CD4-positive, alpha-beta T cell (primary cell): ENCODE results near the gene CSNK2A1. TPM values are rescaled to one million over a fixed set of nuclear protein-coding genes. Genes with fewer than 3 reads are reported as not detected.

ENCODE experiments used
- ATAC-seq: fragments of 200-7000 bp; cut with Tn5 transposase; one replicate; pipeline ENCODE4 v1.10.0; 2022; ENCODE audit warnings: mild to moderate bottlenecking; ENCODE audit not compliant: poor library complexity
- CTCF ChIA-PET: fragments of 350-600 bp; sonication (Branson Sonifier 250); formaldehyde crosslinking; loops from one replicate; lab custom pipeline; 2021; ENCODE audit warnings: antibody characterized with exemption, inconsistent platforms; lab: Charles Lee
- POLR2A ChIA-PET: fragments of 350-600 bp; sonication (Branson Sonifier 250); formaldehyde crosslinking; loops from one replicate; lab custom pipeline; 2021; ENCODE audit warnings: antibody characterized with exemption, inconsistent platforms; lab: Charles Lee
- DNase-seq, 14 experiments: peaks; one replicate each; pipeline ENCODE4 v3.0.0-alpha.2; 2013 to 2020; ENCODE audit warnings: mixed read lengths in 2 of 14
- H3K27ac ChIP-seq, 2 donors: one replicate each; pipeline versions ENCODE4 v1.5.1 to v1.7.0; 2013; ENCODE audit warnings: low read length in 2 of 2, low read depth in 1 of 2, mild to moderate bottlenecking in 1 of 2
- H3K27me3 ChIP-seq, 2 experiments: 1 replicate in 1 of 2; 2 replicates in 1 of 2; pipeline versions ENCODE4 v1.6.1 to v1.7.0; 2013; ENCODE audit warnings: low read length in 2 of 2, control low read depth in 1 of 2, mild to moderate bottlenecking in 1 of 2, moderate library complexity in 1 of 2; ENCODE audit not compliant: insufficient read depth in 2 of 2, control insufficient read depth in 1 of 2
- H3K36me3 ChIP-seq: one replicate; pipeline ENCODE4 v1.6.1; 2013; ENCODE audit warnings: low read length, control low read depth; ENCODE audit not compliant: insufficient read depth
- H3K4me1 ChIP-seq: one replicate; pipeline ENCODE4 v1.6.1; 2013; ENCODE audit warnings: low read length, control low read depth; ENCODE audit not compliant: insufficient read depth
- H3K4me3 ChIP-seq: one replicate; pipeline ENCODE4 v1.5.1; 2013; ENCODE audit warnings: mild to moderate bottlenecking, low read length, moderate library complexity
- H3K9me3 ChIP-seq, 2 experiments: 1 replicate in 1 of 2; 2 replicates in 1 of 2; pipeline versions ENCODE4 v1.6.1 to v1.7.0; 2013; ENCODE audit warnings: low read length in 2 of 2, mild to moderate bottlenecking in 2 of 2, control low read depth in 1 of 2, moderate library complexity in 1 of 2; ENCODE audit not compliant: control insufficient read depth in 1 of 2, insufficient read depth in 1 of 2
- H3K27ac Mint-ChIP-seq: one replicate; pipeline ENCODE4 v1.8.0; 2020; ENCODE audit warnings: mixed read lengths
- H3K27me3 Mint-ChIP-seq: one replicate; pipeline ENCODE4 v1.8.0; 2021; ENCODE audit warnings: mixed read lengths
- H3K36me3 Mint-ChIP-seq: one replicate; pipeline ENCODE4 v1.8.0; 2021; ENCODE audit warnings: low read depth, mixed read lengths
- H3K4me1 Mint-ChIP-seq: one replicate; pipeline ENCODE4 v1.8.0; 2021; ENCODE audit warnings: low read depth, mixed read lengths
- H3K4me3 Mint-ChIP-seq: one replicate; pipeline ENCODE4 v1.8.0; 2020; ENCODE audit warnings: mild to moderate bottlenecking, mixed read lengths
- H3K9me3 Mint-ChIP-seq: one replicate; pipeline ENCODE4 v1.8.0; 2020; ENCODE audit warnings: mixed read lengths
- intact Hi-C, 2 experiments: fragments of 100-400 bp; cut with DNase I in 1 of 2; cut with micrococcal nuclease in 1 of 2; formaldehyde crosslinking; loops; one replicate each; pipeline versions ENCODE4 v1.15.1 to v1.9.0; 2023 to 2025; cut with DNase I, micrococcal nuclease
- total RNA-seq, 174 experiments: library from RNA in 2 of 174; stranded (reverse) in 2 of 174; gene quantifications; one replicate each; pipeline ENCODE4 v1.2.3 and lab custom pipeline; 2021 to 2026
- TF ChIP-seq, protein P1 (sequence below): fragments of 200-600 bp; IDR thresholded peaks from one replicate; pipeline ENCODE4 v1.8.0; 2022; ENCODE audit warnings: antibody characterized with exemption, mild to moderate bottlenecking

Gene CSNK2A1
- total RNA-seq, 2 experiments from 2014 or later: 55.5 to 56.9 TPM

- ChIA-PET CTCF (no interaction called here), POLR2A (no interaction called here)
- H3K27me3 ChIP-seq: peaks cover 4 to 12% of the 10 kb centered on the region in 2 experiments
- intact Hi-C loops: no loop called here
- H3K4me1 ChIP-seq: no peaks in the 10 kb centered on the region
- H3K4me3 Mint-ChIP-seq: no peak overlapping the region
- no peaks in the 10 kb centered on the region for H3K36me3 ChIP-seq
- TF ChIP-seq, protein P1, sequence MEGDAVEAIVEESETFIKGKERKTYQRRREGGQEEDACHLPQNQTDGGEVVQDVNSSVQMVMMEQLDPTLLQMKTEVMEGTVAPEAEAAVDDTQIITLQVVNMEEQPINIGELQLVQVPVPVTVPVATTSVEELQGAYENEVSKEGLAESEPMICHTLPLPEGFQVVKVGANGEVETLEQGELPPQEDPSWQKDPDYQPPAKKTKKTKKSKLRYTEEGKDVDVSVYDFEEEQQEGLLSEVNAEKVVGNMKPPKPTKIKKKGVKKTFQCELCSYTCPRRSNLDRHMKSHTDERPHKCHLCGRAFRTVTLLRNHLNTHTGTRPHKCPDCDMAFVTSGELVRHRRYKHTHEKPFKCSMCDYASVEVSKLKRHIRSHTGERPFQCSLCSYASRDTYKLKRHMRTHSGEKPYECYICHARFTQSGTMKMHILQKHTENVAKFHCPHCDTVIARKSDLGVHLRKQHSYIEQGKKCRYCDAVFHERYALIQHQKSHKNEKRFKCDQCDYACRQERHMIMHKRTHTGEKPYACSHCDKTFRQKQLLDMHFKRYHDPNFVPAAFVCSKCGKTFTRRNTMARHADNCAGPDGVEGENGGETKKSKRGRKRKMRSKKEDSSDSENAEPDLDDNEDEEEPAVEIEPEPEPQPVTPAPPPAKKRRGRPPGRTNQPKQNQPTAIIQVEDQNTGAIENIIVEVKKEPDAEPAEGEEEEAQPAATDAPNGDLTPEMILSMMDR: no peak
- H3K9me3 Mint-ChIP-seq: no peaks in the 10 kb centered on the region
- DNase-seq (no peak), ATAC-seq (no peak)
- H3K27ac Mint-ChIP-seq: no peak overlapping the region
- no peaks in the 10 kb centered on the region for H3K9me3 ChIP-seq
- no peaks in the 10 kb centered on the region for H3K4me1 Mint-ChIP-seq
- peaks cover 56% of the 10 kb centered on the region for H3K27me3 Mint-ChIP-seq
- no peak overlapping the region for H3K4me3 ChIP-seq
- H3K36me3 Mint-ChIP-seq: no peaks in the 10 kb centered on the region
- no peak overlapping the region for H3K27ac ChIP-seq
Measured at GRCh38 chr20:556984-557383, 13.4 kb upstream of the CSNK2A1 start.

DNA sequence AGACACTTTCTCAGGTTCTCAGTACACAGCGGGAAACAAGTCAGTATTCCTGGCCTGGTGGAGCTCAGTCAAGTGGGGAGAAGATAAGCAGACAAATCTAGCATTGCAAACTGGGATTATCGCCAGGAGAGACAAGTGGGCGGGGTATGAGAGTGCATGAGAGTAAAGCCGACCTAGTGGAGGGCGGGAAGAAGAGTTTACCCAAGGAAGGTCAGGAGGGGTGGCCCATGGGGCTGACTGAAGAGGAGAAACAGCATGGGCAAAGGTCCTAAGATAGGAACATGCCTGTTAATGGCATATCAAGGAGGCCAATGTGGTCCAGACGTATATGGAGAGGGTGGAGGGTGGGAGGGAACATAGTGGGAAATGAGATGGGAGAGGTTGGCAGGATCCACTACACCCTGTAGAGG, 12.4 kb upstream of the CSNK2A1 start:
- H3K27me3 Mint-ChIP-seq: peaks cover 59% of the 10 kb centered on the region
- no peak overlapping the region for H3K27ac ChIP-seq

DNA sequence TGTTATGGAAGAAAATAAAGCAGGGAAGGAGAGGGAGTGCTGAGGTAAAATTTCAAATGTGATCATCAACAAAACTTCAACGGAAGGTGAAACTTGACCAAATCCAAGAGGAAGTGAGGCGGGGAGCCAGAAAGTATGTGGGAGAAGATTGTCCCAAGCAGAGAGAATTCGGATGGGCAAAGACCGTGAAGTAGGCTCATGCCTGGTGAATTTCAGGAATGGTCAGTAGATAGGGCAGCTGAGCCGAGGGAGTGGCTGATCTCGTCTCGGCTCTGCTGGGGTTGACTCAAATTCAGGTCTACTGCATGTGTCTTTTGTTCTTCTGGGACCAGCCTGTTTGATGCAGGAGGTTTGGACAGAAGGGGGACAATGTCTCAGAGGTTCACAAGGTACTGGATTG, 7.0 kb upstream of the CSNK2A1 start:
- Mint-ChIP-seq H3K4me3 (no peak overlapping the region), H3K9me3 (no peaks in the 10 kb centered on the region), H3K27ac (no peak overlapping the region), H3K36me3 (no peaks in the 10 kb centered on the region), H3K4me1 (no peaks in the 10 kb centered on the region), H3K27me3 (peaks cover 54% of the 10 kb centered on the region)
- H3K4me3 ChIP-seq: no peak overlapping the region
- intact Hi-C loops: no loop called here
- no peaks in the 10 kb centered on the region for H3K36me3 ChIP-seq
- TF ChIP-seq, protein P1: no peak
- H3K27ac ChIP-seq: no peak overlapping the region
- POLR2A ChIA-PET: no interaction called here
- CTCF ChIA-PET: no interaction called here
- H3K4me1 ChIP-seq: no peaks in the 10 kb centered on the region
- peaks cover 6 to 11% of the 10 kb centered on the region in 2 experiments for H3K27me3 ChIP-seq
- no peak for DNase-seq
- no peaks in the 10 kb centered on the region for H3K9me3 ChIP-seq
- ATAC-seq: no peak

More for the DNA sequence above, 12.4 kb upstream of the CSNK2A1 start:
- ChIA-PET CTCF (no interaction called here), POLR2A (no interaction called here)
- ATAC-seq (no peak), DNase-seq (no peak)
- no peak overlapping the region for H3K4me3 Mint-ChIP-seq
- no peak overlapping the region for H3K27ac Mint-ChIP-seq
- intact Hi-C loops: no loop called here
- TF ChIP-seq, protein P1: no peak
- Histone ChIP-seq H3K9me3 (no peaks in the 10 kb centered on the region), H3K27me3 (peaks cover 5 to 12% of the 10 kb centered on the region in 2 experiments), H3K4me1 (no peaks in the 10 kb centered on the region), H3K36me3 (no peaks in the 10 kb centered on the region), H3K4me3 (no peak overlapping the region)
- H3K36me3 Mint-ChIP-seq: no peaks in the 10 kb centered on the region
- no peaks in the 10 kb centered on the region for H3K9me3 Mint-ChIP-seq
- H3K4me1 Mint-ChIP-seq: no peaks in the 10 kb centered on the region
